Spleen (tissue), 7 donors: ENCODE results near the gene L3MBTL1.

Experiments
- CTCF ChIP-seq, 11 experiments: fragments of 200-600 bp in 7 of 11; fragments of 450-650 bp in 4 of 11; sonication (generic) in 4 of 11; IDR thresholded peaks in 8 of 11; conservative IDR thresholded peaks in 3 of 11; 1 replicate in 7 of 11; 2 replicates in 4 of 11; pipeline versions ENCODE4 v1.4.0 to v1.8.0; 2016 to 2021; ENCODE audit warnings: antibody characterized with exemption in 11 of 11, inconsistent platforms in 4 of 11, mild to moderate bottlenecking in 1 of 11
- POLR2A ChIP-seq, 3 donors: fragments of 450-650 bp; IDR thresholded peaks; one replicate each; pipeline ENCODE4 v1.5.1; 2017; ENCODE audit warnings: antibody characterized with exemption in 3 of 3, mild to moderate bottlenecking in 1 of 3
- POLR2AphosphoS5 ChIP-seq, 3 donors: sonication (generic); formaldehyde crosslinking; IDR thresholded peaks; one replicate each; pipeline ENCODE4 v1.5.1; 2017; ENCODE audit warnings: antibody characterized with exemption in 3 of 3
- donor health status: DM: no; HTN: no; CAD: no; lungs with moderate emphysema.
- donor health status: DM: no; HTN: no; CAD: no.
- donor health status: DM: no; HTN: no; CAD: no.

DNA sequence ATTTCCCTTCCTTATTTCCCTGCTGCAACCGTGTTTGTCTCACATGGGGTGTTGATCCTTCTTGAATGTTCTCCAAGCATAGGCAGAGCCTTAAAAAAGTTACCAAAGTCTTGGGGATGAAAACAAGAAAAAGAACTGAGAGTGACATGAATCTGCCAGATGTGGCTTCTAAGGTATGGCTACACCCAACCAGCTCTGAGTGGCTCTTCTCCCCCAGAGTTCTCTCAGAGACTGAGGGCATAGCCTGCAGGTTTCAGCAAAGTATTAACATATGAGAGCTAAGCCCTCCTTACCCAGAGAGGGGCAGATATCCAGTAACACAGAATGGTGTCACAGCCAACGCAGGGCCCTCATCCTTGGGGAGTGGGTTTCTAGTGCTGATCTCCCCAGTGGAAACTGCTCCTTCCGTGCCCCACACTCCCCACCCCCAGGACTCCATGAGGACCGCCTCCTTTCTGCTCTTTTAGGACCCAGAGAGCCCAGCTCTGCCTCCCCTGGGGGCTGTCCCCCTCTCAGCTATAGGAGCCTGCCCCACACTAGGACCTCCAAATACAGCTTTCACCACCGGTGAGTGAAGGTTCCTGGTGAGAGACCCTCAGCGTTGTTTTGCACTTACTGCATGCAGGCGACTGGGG, 28.0 kb downstream of the L3MBTL1 start:
- no peak for TF ChIP-seq CTCF (IDR thresholded peaks at IDR 0.05 in 8 of 11, conservative IDR thresholded peaks at IDR 0.05 in 3 of 11)
- TF ChIP-seq POLR2AphosphoS5 (IDR thresholded peaks at IDR 0.05), result no peak
- no peak for TF ChIP-seq POLR2A (IDR thresholded peaks at IDR 0.05)
